ENCODE results near the gene SMARCB1.

DNA sequence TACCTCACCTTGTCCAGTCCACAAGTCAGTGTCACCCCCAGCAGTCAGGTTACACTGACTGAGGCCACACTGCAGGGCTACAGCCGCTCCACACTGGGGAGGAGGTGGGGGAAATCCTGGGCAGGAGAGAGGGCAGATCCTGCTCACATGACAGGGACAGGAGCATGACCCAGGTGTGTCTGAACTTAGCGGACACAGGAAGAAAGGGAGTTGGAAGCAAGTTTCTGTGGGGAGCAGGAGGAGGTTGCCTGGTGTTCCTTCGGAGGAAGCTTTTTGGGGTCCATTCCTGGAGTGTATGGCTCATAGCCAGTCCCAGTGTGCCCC, 8.2 kb upstream of the SMARCB1 start:
- TF ChIP-seq, protein P1, sequence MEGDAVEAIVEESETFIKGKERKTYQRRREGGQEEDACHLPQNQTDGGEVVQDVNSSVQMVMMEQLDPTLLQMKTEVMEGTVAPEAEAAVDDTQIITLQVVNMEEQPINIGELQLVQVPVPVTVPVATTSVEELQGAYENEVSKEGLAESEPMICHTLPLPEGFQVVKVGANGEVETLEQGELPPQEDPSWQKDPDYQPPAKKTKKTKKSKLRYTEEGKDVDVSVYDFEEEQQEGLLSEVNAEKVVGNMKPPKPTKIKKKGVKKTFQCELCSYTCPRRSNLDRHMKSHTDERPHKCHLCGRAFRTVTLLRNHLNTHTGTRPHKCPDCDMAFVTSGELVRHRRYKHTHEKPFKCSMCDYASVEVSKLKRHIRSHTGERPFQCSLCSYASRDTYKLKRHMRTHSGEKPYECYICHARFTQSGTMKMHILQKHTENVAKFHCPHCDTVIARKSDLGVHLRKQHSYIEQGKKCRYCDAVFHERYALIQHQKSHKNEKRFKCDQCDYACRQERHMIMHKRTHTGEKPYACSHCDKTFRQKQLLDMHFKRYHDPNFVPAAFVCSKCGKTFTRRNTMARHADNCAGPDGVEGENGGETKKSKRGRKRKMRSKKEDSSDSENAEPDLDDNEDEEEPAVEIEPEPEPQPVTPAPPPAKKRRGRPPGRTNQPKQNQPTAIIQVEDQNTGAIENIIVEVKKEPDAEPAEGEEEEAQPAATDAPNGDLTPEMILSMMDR (conservative IDR thresholded peaks at IDR 0.05; ENCODE audit: low read depth, low read length) = no peak
- no peak for TF ChIP-seq EZH2 (IDR thresholded peaks at IDR 0.05; ENCODE audit: low read length, unreplicated experiment)
- TF ChIP-seq EZH2phosphoT487 (IDR thresholded peaks at IDR 0.05; ENCODE audit: borderline replicate concordance, low read length) = no peak

All from PC-3 (cell line).